Measurements from ENCODE around the gene ADGRE1. TPM values are rescaled to one million over a fixed set of nuclear protein-coding genes. Genes with fewer than 3 reads are reported as not detected.

The ADGRE1 gene
- polyA plus RNA-seq, 1 of the 3 experiments (the other 2 are of a cell fraction), result 8.9 TPM

GRCh38 chr19:6916952-6917351, 29.6 kb downstream of the ADGRE1 start:
- CTCF ChIA-PET, result no interaction called here
- POLR2A ChIA-PET, result no interaction called here
- no peak for DNase-seq
- Histone ChIP-seq H2AFZ (ENCODE audit: low read depth) (no peak overlapping the region), H3K4me1 (ENCODE audit: control insufficient read depth in 1 of 2, insufficient read depth in 2 of 2, low read depth in 1 of 2, low read length in 1 of 2) (no peaks in the 10 kb centered on the region), H3K4me2 (no peak overlapping the region), H4K20me1 (ENCODE audit: insufficient read depth) (no peaks in the 10 kb centered on the region), H3K79me2 (ENCODE audit: insufficient read depth) (no peaks in the 10 kb centered on the region), H3K27me3 (ENCODE audit: insufficient read depth) (peaks cover 37% of the 10 kb centered on the region; the same call in 1 of the 2 replicates), H3K9me2 (no peaks in the 10 kb centered on the region), H3K27ac (ENCODE audit: low read depth in 2 of 2, low read length in 1 of 2) (no peak overlapping the region), H3K9me3 (0 out of 2 replicates have a peak, but pooled peaks cover 7% of the 10 kb centered on the region), H3K36me3 (replicated peaks in 1 of 2; ENCODE audit: control insufficient read depth in 1 of 2, insufficient read depth in 2 of 2, low read length in 1 of 2) (no peaks in the 10 kb centered on the region), H3K4me3 (ENCODE audit: low read depth in 2 of 2, low read length in 1 of 2) (no peak overlapping the region), H3K9ac (no peak overlapping the region), H3F3A (replicated peaks; ENCODE audit: insufficient read depth) (no peaks in the 10 kb centered on the region)
- TF ChIP-seq FOSL2 (IDR thresholded peaks at IDR 0.05; ENCODE audit: borderline replicate concordance, low read depth) (no peak), TCF12 (IDR thresholded peaks at IDR 0.05) (no peak), POLR2AphosphoS5 (IDR thresholded peaks at IDR 0.05; ENCODE audit: low read depth, low read length) (no peak), GABPA (IDR thresholded peaks at IDR 0.05; ENCODE audit: low read depth) (no peak), ELF1 (IDR thresholded peaks at IDR 0.05) (no peak), RCOR1 (IDR thresholded peaks at IDR 0.05; ENCODE audit: low read length) (no peak), YY1 (IDR thresholded peaks at IDR 0.05; ENCODE audit: low read depth) (no peak)
- TF ChIP-seq, protein P1, sequence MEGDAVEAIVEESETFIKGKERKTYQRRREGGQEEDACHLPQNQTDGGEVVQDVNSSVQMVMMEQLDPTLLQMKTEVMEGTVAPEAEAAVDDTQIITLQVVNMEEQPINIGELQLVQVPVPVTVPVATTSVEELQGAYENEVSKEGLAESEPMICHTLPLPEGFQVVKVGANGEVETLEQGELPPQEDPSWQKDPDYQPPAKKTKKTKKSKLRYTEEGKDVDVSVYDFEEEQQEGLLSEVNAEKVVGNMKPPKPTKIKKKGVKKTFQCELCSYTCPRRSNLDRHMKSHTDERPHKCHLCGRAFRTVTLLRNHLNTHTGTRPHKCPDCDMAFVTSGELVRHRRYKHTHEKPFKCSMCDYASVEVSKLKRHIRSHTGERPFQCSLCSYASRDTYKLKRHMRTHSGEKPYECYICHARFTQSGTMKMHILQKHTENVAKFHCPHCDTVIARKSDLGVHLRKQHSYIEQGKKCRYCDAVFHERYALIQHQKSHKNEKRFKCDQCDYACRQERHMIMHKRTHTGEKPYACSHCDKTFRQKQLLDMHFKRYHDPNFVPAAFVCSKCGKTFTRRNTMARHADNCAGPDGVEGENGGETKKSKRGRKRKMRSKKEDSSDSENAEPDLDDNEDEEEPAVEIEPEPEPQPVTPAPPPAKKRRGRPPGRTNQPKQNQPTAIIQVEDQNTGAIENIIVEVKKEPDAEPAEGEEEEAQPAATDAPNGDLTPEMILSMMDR (IDR thresholded peaks at IDR 0.05), result no peak
- TF ChIP-seq, protein P2, sequence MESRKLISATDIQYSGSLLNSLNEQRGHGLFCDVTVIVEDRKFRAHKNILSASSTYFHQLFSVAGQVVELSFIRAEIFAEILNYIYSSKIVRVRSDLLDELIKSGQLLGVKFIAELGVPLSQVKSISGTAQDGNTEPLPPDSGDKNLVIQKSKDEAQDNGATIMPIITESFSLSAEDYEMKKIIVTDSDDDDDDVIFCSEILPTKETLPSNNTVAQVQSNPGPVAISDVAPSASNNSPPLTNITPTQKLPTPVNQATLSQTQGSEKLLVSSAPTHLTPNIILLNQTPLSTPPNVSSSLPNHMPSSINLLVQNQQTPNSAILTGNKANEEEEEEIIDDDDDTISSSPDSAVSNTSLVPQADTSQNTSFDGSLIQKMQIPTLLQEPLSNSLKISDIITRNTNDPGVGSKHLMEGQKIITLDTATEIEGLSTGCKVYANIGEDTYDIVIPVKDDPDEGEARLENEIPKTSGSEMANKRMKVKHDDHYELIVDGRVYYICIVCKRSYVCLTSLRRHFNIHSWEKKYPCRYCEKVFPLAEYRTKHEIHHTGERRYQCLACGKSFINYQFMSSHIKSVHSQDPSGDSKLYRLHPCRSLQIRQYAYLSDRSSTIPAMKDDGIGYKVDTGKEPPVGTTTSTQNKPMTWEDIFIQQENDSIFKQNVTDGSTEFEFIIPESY (IDR thresholded peaks at IDR 0.05; ENCODE audit: borderline replicate concordance, low read depth), result no peak
- WGBS (ENCODE audit: low lambda C conversion rate), result 6% methylated on average over 3 of the region's 3 CpGs

DNA sequence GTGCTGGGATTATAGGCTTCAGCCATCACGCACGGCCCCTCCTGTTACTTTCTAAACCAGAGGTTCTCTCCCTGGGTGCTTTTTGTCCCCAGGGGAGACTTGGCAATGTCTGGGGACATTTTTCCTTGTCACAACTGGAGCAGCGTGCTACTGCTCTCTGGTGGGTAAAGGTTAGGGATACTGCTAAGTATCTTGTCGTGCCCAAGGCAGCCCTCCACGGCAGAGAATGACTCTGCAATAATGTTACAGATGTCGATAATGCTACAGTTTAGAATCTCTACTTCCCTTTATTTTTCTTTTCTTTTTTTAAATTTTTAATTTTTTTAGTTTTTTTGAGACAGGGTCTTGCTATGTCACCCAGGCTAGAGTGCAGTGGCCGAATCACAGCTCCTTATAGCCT, 38.0 kb downstream of the ADGRE1 start:
- Histone ChIP-seq H3K27ac (ENCODE audit: low read depth in 2 of 2, low read length in 1 of 2) (0 out of 4 replicates have a peak overlapping the region, but pooled peaks of 1 of the 2 experiments have one; percentile 59), H2AFZ (ENCODE audit: low read depth) (peak overlapping the region; percentile 97), H3F3A (replicated peaks; ENCODE audit: insufficient read depth) (no peaks in the 10 kb centered on the region), H3K9me2 (no peaks in the 10 kb centered on the region), H3K4me1 (ENCODE audit: control insufficient read depth in 1 of 2, insufficient read depth in 2 of 2, low read depth in 1 of 2, low read length in 1 of 2) (no peaks in the 10 kb centered on the region), H3K36me3 (replicated peaks in 1 of 2; ENCODE audit: control insufficient read depth in 1 of 2, insufficient read depth in 2 of 2, low read length in 1 of 2) (no peaks in the 10 kb centered on the region), H3K27me3 (ENCODE audit: insufficient read depth) (peaks cover 17% of the 10 kb centered on the region; the same call in 1 of the 2 replicates), H3K9ac (no peak overlapping the region), H3K4me2 (peak overlapping the region; percentile 81), H4K20me1 (ENCODE audit: insufficient read depth) (no peaks in the 10 kb centered on the region), H3K9me3 (no peaks in the 10 kb centered on the region), H3K79me2 (ENCODE audit: insufficient read depth) (no peaks in the 10 kb centered on the region), H3K4me3 (ENCODE audit: low read depth in 2 of 2, low read length in 1 of 2) (peak overlapping the region in 1 of 2 experiments; percentile 49; a peak in 2 of 4 replicates)
- CTCF ChIA-PET, result interaction anchor here (1.2 kb wide), 1 partner anchor 12 kb away, joined by 3 read pairs; no protein-coding TSS in a partner anchor
- WGBS (ENCODE audit: low lambda C conversion rate), result 29% methylated on average over 7 of the region's 7 CpGs
- POLR2A ChIA-PET, result no interaction called here
- TF ChIP-seq NFIC (IDR thresholded peaks at IDR 0.05; ENCODE audit: borderline replicate concordance), result no peak
- TF ChIP-seq RCOR1 (IDR thresholded peaks at IDR 0.05; ENCODE audit: low read length), result no peak
- TF ChIP-seq EZH2phosphoT487 (IDR thresholded peaks at IDR 0.05; ENCODE audit: borderline replicate concordance, low read depth), result no peak
- TF ChIP-seq RXRA (IDR thresholded peaks at IDR 0.05; ENCODE audit: borderline replicate concordance, low read depth), result no peak
- TF ChIP-seq MXI1 (IDR thresholded peaks at IDR 0.05; ENCODE audit: low read depth, low read length), result no peak
- TF ChIP-seq, protein P1 (IDR thresholded peaks at IDR 0.05), result no peak
- TF ChIP-seq NRF1 (IDR thresholded peaks at IDR 0.05; ENCODE audit: low read depth, low read length), result no peak
- no peak for TF ChIP-seq MEF2A (IDR thresholded peaks at IDR 0.05; ENCODE audit: borderline replicate concordance, low read depth)
- TF ChIP-seq, protein P3, sequence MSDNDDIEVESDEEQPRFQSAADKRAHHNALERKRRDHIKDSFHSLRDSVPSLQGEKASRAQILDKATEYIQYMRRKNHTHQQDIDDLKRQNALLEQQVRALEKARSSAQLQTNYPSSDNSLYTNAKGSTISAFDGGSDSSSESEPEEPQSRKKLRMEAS (IDR thresholded peaks at IDR 0.05; ENCODE audit: low read depth), result no peak
- TF ChIP-seq RAD21 (IDR thresholded peaks at IDR 0.05; ENCODE audit: low read length), result no peak
- no peak for TF ChIP-seq YY1 (IDR thresholded peaks at IDR 0.05; ENCODE audit: low read depth)
- TF ChIP-seq, protein P2 (IDR thresholded peaks at IDR 0.05; ENCODE audit: borderline replicate concordance, low read depth), result no peak
- TF ChIP-seq POLR2AphosphoS5 (IDR thresholded peaks at IDR 0.05; ENCODE audit: low read depth, low read length), result no peak
- TF ChIP-seq SMC3 (IDR thresholded peaks at IDR 0.05; ENCODE audit: low read depth, low read length), result no peak
- no peak for TF ChIP-seq TCF12 (IDR thresholded peaks at IDR 0.05)
- no peak for TF ChIP-seq GATA2 (CRISPR knock-in tag; IDR thresholded peaks at IDR 0.05)
- no peak for DNase-seq

Measured in SK-N-SH (cell line).